Osteoblast (primary cell): ENCODE data around the gene CECR2. TPM values are rescaled to one million over a fixed set of nuclear protein-coding genes. Genes with fewer than 3 reads are reported as not detected.

Experiments used
- DNase-seq: peaks from one replicate; pipeline ENCODE4 v3.0.0; 2011; ENCODE audit warnings: low spot score, mixed read lengths; ENCODE audit not compliant: insufficient read length; ENCODE audit errors: missing footprints
- H2AFZ ChIP-seq: 2 replicates; pipeline ENCODE4 v1.6.0; 2011; ENCODE audit warnings: mild to moderate bottlenecking, low read length
- H3K27ac ChIP-seq: 2 replicates; pipeline ENCODE4 v1.5.1; 2011; ENCODE audit warnings: mild to moderate bottlenecking, low read depth, low read length, moderate library complexity
- H3K27me3 ChIP-seq: 2 replicates; pipeline ENCODE4 v1.6.0; 2012; ENCODE audit warnings: mild to moderate bottlenecking, control low read depth, inconsistent platforms, low read length, moderate library complexity; ENCODE audit not compliant: insufficient read depth
- H3K36me3 ChIP-seq: 2 replicates; pipeline ENCODE4 v1.5.1; 2011; ENCODE audit warnings: mild to moderate bottlenecking, low read length, control low read depth, moderate library complexity; ENCODE audit not compliant: insufficient read depth
- H3K4me1 ChIP-seq: 2 replicates; pipeline ENCODE4 v1.5.1; 2011; ENCODE audit warnings: mild to moderate bottlenecking, low read length, control low read depth, moderate library complexity; ENCODE audit not compliant: insufficient read depth
- H3K4me2 ChIP-seq: 2 replicates; pipeline ENCODE4 v1.6.0; 2011; ENCODE audit warnings: mild to moderate bottlenecking, low read length; ENCODE audit not compliant: insufficient read depth
- H3K4me3 ChIP-seq: fragments of 200-600 bp; sonication (generic); 3 replicates; pipeline ENCODE4 v1.5.1; 2012; ENCODE audit warnings: mild to moderate bottlenecking, low read length, inconsistent platforms; ENCODE audit not compliant: insufficient read depth
- H3K79me2 ChIP-seq: 2 replicates; pipeline ENCODE4 v1.6.0; 2012; ENCODE audit warnings: mild to moderate bottlenecking, low read length, control low read depth, inconsistent platforms; ENCODE audit not compliant: insufficient read depth
- H3K9me3 ChIP-seq: 2 replicates; pipeline ENCODE4 v1.5.1; 2011; ENCODE audit warnings: low read depth, low read length, control low read depth
- H4K20me1 ChIP-seq: 2 replicates; pipeline ENCODE4 v1.6.0; 2012; ENCODE audit warnings: mild to moderate bottlenecking, low read length, control low read depth; ENCODE audit not compliant: insufficient read depth
- CTCF ChIP-seq: IDR thresholded peaks from 2 replicates; pipeline ENCODE4 v1.5.1; 2011; ENCODE audit warnings: mild to moderate bottlenecking, low read depth, low read length, moderate library complexity; ENCODE audit errors: extremely low read depth
- total RNA-seq: library from RNA; depleted of rRNA; stranded (reverse); fragments of >200 nt; gene quantifications from 2 replicates; pipeline ENCODE4 v1.2.3, GENCODE V29; 2012

CECR2 gene
- total RNA-seq, 1 donor: not detected

GRCh38 chr22:17541476-17541875 lies 172.2 kb downstream of the CECR2 start:
- DNase-seq: peak; percentile 55
- no peak overlapping the region for H2AFZ ChIP-seq
- no peaks in the 10 kb centered on the region for H3K9me3 ChIP-seq
- no peak overlapping the region for H3K4me3 ChIP-seq
- H3K4me1 ChIP-seq: no peaks in the 10 kb centered on the region
- no peaks in the 10 kb centered on the region for H4K20me1 ChIP-seq
- peaks cover 4% of the 10 kb centered on the region for H3K27me3 ChIP-seq
- H3K4me2 ChIP-seq: no peak overlapping the region
- TF ChIP-seq CTCF: no peak
- no peaks in the 10 kb centered on the region for H3K79me2 ChIP-seq
- H3K36me3 ChIP-seq: no peaks in the 10 kb centered on the region
- H3K27ac ChIP-seq: no peak overlapping the region

- H3K4me1 ChIP-seq: no peaks in the 10 kb centered on the region
- H3K4me3 ChIP-seq: no peak overlapping the region
- no peaks in the 10 kb centered on the region for H3K36me3 ChIP-seq
- peak; percentile 43 for DNase-seq
- no peak overlapping the region for H3K27ac ChIP-seq
- no peak overlapping the region for H3K4me2 ChIP-seq
- H2AFZ ChIP-seq: no peak overlapping the region
- H3K27me3 ChIP-seq: peaks cover 4% of the 10 kb centered on the region
- TF ChIP-seq CTCF: no peak
- no peaks in the 10 kb centered on the region for H3K9me3 ChIP-seq
- H3K79me2 ChIP-seq: no peaks in the 10 kb centered on the region
- no peaks in the 10 kb centered on the region for H4K20me1 ChIP-seq
These were observed 173.2 kb downstream of the CECR2 start for GRCh38 chr22:17542452-17542851.

- DNase-seq: peak; percentile 73
- Histone ChIP-seq H3K27ac (no peak overlapping the region), H3K9me3 (no peaks in the 10 kb centered on the region), H3K27me3 (no peaks in the 10 kb centered on the region), H3K4me1 (no peaks in the 10 kb centered on the region), H3K79me2 (no peaks in the 10 kb centered on the region), H3K36me3 (no peaks in the 10 kb centered on the region), H3K4me2 (no peak overlapping the region), H3K4me3 (no peak overlapping the region), H4K20me1 (no peaks in the 10 kb centered on the region), H2AFZ (no peak overlapping the region)
- no peak for TF ChIP-seq CTCF
These were observed 178.9 kb downstream of the CECR2 start for GRCh38 chr22:17548010-17548755.

GRCh38 chr22:17548756-17549035 lies 179.4 kb downstream of the CECR2 start:
- Histone ChIP-seq H3K9me3 (no peaks in the 10 kb centered on the region), H3K27me3 (no peaks in the 10 kb centered on the region), H3K27ac (no peak overlapping the region), H2AFZ (no peak overlapping the region), H3K4me2 (no peak overlapping the region), H3K4me3 (no peak overlapping the region), H4K20me1 (no peaks in the 10 kb centered on the region), H3K4me1 (no peaks in the 10 kb centered on the region), H3K36me3 (no peaks in the 10 kb centered on the region), H3K79me2 (no peaks in the 10 kb centered on the region)
- TF ChIP-seq CTCF: no peak
- DNase-seq: no peak
